Measurements from ENCODE around the gene DUOXA2.

DUOXA2 gene

DNA sequence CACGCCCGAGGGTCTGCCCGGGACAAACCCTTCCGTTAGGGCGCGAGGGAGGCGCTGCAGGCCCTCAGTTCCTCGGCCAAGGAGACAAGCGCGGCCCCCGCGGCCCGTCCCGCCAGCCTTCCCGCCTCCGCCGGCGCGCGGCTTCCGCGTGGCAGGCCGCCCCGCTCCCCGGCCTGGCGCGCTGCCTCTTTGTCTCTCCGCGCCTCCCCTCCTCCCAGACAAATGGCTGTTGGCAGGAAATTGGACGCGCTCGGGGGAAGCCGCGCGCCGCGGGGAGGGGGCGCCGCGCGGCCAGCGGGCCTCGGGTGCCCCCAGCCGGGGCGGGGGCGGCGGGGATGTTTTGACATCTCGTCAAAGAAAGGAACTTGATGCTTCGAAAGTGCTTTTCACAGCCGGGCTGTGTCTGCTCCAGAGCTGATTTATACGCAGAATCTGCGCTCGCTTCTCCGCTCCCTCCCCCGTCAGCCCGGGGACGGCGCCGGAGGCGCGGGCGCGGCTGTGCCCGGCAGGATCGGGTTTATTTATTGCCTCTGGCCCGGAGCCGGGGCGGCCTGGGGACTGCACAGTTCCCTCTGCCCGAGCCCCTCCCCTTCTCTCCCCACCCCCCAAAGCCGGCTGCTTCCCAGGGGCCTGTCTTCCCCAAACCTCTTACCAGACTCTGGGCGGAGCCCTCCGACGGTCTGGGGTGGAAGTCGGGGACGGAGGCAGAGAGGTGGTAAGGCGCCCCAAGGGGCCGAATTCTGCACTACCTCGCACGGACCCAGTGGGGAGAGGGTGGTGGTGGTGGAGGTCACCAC lies 52.9 kb downstream of the DUOXA2 start:
- TF ChIP-seq, protein P1, sequence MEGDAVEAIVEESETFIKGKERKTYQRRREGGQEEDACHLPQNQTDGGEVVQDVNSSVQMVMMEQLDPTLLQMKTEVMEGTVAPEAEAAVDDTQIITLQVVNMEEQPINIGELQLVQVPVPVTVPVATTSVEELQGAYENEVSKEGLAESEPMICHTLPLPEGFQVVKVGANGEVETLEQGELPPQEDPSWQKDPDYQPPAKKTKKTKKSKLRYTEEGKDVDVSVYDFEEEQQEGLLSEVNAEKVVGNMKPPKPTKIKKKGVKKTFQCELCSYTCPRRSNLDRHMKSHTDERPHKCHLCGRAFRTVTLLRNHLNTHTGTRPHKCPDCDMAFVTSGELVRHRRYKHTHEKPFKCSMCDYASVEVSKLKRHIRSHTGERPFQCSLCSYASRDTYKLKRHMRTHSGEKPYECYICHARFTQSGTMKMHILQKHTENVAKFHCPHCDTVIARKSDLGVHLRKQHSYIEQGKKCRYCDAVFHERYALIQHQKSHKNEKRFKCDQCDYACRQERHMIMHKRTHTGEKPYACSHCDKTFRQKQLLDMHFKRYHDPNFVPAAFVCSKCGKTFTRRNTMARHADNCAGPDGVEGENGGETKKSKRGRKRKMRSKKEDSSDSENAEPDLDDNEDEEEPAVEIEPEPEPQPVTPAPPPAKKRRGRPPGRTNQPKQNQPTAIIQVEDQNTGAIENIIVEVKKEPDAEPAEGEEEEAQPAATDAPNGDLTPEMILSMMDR (conservative IDR thresholded peaks at IDR 0.05; ENCODE audit: low read depth, low read length) = peak; percentile 74
- DNase-seq (ENCODE audit: low read depth) = peak; percentile 58
- peak overlapping the region; percentile 65 for H3K4me3 ChIP-seq (ENCODE audit: low read length)

DNA sequence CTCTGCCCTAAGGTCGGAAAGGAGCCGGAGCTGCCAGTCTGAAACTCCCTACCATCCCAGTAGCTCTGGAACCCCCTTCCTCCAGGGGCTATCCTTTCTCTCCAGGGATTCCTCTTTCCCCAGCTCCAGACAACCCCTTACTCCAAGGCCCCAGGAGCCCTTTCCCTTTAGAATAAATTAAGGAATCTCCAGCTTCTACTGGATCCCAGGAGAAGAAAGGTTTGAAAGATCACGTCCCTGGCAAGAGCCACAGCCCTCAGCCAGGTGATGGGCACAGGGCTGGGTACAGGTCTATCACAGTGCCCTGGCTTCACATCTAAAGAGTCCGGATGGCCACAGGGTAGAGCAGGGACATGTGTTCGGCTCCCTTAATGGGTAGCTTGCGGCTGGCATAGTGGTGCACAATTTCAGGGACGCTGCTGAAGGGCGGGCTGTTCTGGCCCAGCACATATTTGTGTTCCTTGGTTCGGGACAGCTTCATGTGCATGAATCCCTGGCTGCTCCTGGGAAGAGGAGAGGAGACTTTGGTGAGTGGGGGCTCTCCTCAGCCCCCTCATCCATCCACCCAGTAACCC lies 53.6 kb downstream of the DUOXA2 start:
- TF ChIP-seq, protein P1 (conservative IDR thresholded peaks at IDR 0.05; ENCODE audit: low read depth, low read length) = no peak
- no peak for DNase-seq (ENCODE audit: low read depth)
- peak overlapping the region; percentile 65 for H3K4me3 ChIP-seq (ENCODE audit: low read length)
